Embryonic facial prominence (tissue), 1 donor: ENCODE data around the gene CARM1.
A peak's percentile ranks its signal among the peaks of the same experiment; 100 is the strongest.
"Not testable (repeated sequence)": the region's sequence is repeated elsewhere in the genome, so short reads cannot be mapped to it uniquely, and the experiment has no call there.

Experiments
- DNase-seq: peaks from one replicate; pipeline ENCODE4 v3.0.0-alpha.2; 2016; ENCODE audit errors: extremely low spot score

CARM1 gene

DNA sequence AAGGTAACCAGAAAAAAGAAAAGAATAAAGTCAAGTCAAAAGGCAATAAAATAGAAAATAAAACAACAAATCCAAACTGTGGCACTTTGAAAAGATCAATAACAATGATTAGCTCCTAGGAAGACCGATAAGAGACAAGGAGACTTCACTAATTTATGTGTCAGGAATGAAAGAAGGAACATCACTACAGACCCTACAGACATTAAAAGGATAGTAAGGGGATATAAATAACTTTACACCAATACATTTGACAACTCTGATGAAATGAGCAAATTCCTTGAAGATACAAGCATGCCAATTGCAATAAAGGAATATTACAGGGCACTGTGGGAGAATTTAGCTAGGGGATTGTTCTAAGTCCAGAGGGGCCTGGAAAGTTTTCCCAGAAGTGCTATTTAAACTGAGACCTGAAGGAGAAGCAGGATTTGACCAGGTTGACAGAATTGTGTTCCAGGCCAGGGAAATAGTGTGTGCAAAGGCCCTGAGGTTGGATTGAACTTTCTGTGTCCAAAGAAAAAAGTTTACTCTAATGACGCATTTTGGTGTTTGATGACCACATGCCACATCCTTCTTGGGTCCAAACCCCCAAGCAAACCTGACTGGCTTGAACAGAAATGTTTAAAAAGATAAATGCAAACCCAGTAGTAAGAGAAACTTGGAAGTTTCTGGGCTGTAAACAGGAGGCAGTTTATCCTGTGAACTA, 24.7 kb upstream of the CARM1 start:
- no peak for DNase-seq

DNA sequence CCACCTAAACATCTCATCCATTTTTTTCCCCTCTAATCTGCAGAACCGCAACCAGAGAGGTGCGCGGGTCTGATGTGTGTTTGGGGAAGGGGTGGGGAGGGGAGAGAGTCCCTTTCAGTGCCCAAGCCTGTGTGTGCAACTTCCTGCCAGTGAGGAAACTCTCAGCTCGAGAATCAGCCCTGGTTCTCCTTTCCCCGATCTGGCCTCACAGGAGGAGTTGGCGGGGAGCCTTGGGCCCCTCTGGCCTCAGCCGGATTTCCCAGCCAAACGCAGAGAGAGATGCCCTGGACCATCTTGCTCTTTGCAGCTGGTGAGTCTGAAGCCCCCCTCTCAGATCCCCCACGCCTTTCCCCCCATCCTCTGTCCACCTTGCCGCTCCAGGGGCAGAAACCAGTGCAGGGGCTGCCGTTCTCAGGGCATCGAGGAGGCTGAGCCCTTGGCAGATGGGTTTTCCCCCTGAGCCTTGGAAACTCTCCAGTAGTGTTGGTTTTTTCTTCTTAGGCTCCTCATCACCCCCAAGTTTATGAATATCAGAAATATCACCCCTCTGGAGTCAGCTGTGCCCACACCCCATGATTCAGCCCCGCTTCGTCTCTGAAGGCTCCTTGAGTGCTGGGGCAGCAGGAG, 23.0 kb upstream of the CARM1 start, which contains the start of gene C19orf38:
Gene C19orf38 (plus strand): TSS at position 186 of the 627 bp plus-strand sequence. CDS start 94 bp downstream, at position 280.
- no peak for DNase-seq

DNA sequence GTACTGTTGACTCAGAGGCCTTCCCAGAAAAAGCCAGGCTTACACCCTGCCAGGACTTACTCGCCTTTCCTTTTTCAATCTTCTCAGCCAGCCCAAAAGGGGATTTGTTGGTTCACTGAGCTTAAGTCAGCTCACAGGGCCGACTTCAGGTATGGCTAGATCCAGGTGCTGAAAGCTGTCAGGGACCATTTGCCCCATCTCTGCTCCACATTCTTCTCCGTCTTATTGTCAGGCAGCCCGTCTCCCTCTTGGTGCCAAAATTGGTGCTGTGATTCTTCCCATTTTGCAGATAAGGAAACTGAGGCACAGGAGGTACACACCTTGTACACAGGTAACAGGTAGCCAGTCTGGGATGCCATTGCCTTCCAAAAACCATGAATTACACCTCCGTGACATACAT, 20.7 kb upstream of the CARM1 start:
- DNase-seq, result no peak

DNA sequence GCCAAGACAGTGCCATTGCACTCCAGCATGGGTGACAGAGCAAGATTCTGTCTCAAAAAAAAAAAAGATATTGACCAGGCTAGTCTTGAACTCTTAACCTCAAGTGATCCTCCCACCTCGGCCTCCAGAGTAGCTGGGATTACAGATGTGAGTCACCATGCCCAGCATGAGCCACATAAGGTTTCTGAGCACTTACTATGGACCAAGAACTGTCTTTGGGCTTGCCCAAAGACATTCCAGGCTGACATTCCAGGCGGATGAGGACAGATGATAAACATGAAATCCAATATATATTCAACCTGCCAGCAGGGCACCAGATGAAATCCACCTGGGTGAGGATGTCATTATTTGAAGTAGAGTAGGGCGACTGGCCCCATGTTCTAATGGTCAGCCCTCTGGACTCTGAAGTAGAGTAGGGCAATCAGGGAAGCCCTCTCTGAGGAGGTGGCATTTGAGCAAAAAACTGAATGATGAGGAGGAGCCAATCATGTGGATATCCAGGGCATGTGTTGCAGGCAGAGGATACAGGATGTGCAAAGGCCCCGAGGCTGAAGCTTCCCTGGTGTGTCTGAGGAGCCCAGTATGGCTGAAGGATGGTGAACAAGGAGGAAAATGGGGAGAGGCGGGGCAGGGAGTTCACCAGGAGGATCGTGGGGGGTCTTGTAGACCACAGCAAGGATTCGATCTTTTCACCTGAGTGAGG, 19.1 kb upstream of the CARM1 start:
- no peak for DNase-seq

DNA sequence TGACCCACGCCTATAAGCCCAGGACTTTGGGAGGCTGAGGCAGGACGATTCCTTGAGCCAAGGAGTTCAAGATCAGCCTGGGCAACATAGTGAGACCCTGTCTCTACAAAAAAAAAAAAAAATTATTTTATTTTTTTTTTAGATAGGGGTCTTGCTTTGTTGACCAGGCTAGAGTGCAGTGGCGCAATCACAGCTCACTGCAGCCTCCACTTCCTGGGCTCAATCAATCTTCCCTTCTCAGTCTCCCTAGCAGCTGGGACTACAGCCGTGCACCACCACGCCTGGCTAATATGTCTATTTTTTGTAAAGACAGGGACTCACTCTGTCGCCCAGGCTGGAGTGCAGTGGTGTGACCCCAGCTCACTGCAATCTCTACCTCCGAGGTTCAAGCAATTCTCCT, 18.4 kb upstream of the CARM1 start:
- DNase-seq, result no peak

DNA sequence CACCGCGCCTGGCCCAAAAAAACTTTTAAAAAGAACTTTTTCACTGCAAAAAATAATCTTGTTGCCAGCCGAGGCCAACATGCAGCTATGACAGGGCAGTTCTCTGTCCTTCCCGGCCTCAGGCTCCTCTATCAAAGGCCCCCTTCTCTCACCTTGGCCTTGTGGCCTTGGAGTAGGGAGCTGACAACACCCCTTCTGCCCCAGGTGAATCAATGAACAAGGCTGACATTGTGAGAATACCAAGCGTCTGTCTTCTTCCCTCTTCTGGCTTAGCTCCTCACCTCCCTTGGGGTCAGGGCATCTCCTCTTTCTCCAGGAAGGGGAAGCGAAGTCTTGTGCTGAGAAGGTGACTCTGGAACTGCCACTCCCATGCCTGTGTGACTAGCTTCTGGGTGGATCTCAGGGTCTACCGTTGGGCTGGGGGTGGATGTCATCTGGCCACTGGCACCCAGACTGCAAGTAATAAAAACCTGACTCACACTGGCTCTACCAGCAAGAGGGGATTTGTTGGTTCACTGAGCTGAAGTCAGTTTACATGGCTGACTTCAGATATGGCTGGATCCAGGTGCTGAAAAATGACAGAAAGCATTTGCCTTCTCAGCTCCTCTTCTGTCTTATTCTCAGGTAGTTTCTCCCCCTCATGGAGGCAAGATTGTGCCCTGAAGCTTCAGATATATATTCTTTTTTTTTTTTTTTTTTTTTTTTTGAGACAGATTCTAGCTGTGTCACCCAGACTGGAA, 16.8 kb upstream of the CARM1 start:
- no peak for DNase-seq

DNA sequence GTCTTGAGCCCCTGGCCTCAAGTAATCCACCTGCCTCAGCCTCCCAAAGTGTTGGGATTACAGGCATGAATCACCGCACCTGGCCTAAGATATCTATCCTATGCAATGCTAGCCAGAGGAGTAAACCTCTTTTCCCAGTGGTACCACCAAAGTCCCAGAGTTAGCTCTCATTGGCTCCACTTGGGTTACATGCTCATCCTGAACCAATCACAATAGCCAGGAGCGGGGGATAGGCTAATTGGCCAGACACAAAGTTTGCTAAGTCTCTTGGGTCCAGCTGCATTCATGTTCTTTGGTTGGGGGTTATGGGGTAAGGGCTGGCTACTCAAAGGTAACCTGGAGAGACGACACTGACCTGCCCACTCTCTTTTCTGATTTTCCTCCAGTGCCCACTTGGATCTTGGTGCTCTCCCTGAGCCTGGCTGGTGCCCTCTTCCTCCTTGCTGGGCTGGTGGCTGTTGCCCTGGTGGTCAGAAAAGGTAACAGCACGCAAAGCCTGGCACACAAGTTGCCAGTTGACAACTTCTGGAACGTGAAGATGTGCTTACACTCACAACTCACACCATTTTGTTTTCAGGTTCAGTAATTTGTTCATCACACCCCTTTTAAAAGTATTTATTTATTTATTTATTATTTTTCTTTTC, 15.4 kb upstream of the CARM1 start:
- no peak for DNase-seq

DNA sequence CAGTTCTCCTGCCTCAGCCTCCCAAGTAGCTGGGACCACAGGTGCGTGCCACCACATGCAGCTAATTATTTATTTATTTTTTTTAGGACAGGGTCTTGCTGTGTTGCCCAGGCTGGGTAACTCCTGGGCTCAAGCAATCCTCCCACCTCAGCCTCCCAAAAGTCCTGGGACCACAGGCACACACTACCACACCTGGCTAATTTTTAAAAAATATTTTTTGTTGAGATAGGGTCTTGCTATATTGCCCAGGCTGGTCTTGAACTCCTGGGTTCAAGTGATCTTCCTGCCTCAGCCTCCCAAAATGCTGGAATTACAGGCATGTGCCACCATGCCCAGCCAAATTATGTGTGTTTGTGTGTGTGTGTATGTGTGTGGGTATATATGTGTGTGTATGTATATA, 14.5 kb upstream of the CARM1 start:
- not testable (repeated sequence) for DNase-seq

DNA sequence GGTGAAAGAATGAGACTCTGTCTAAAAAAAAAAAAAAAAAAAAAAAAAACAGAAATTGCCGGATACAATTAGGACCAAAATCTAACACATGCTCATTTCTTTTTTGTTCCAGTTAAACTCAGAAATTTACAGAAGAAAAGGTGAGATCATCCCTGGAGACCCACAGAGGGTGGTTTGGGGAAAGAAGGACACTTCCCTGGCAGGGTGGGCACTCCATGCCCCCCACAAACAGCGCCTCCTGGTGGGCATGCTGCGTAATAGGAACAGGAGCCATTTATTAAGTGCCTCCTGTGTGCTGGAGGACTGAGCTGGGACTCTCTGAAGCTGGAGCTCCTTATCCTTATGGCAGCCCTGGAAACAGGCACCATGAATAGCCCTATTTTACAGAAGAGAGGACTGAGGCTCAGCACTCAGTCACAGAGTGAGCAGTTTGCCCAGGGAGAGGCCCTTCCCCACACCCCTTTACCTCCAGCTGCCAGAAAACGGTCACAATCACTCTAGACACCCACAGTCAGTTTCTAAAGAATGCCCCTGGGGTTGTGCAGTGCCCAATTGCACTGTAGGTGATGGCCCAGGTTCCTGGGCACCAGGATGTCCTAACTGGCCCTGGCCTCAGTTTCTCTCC, 13.0 kb upstream of the CARM1 start:
- DNase-seq, result no peak

DNA sequence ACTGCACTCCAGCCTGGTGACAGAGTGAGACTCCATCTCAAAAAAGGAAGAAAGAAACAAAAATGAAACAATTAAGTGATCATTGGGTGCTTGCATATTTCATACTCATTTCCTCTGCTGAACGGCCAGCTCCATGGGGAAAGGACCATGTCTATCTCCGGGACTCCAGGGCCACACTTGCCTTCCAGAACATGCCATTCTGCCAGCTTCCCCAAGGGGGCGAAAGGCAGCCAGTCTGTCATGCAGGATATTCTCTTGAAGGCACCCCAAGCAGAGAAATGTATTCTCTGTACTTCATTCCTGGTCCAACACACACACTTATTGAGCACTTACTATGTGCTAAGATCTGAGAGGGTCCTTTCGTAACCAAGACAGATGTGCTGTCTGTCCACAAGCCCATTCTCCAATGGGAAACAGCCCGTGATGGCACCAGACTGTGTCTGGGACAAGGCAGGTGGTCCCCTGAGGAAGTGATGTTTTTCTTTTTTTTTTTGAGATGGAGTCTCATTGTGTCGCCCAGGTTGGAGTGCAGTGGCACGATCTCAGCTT, 10.2 kb upstream of the CARM1 start:
- no peak for DNase-seq

DNA sequence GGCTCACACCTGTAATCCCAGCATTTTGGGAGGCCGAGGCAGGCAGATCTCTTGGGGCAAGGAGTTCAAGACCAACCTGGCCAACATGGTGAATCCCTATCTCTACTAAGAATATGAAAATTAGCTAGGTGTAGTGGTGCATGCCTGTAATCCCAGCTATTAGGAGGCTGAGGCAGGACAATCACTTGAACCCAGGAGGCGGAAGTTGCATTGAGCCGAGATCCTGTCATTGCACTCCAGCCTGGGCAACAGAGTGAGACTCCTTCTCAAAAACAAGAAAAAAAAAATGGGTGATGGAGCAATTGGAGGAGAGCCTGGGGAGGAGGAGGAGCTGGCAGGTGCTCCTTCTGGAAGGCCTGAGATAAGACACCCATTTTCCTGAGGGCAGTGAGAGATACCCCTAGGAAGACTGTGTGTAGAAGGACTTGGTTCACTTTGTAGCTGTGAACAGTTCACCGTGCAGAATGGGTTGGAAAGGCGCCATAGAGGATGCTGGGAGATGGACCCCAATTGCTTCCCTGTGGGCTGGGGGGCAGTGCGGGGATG, 8.7 kb upstream of the CARM1 start:
- DNase-seq, result no peak

DNA sequence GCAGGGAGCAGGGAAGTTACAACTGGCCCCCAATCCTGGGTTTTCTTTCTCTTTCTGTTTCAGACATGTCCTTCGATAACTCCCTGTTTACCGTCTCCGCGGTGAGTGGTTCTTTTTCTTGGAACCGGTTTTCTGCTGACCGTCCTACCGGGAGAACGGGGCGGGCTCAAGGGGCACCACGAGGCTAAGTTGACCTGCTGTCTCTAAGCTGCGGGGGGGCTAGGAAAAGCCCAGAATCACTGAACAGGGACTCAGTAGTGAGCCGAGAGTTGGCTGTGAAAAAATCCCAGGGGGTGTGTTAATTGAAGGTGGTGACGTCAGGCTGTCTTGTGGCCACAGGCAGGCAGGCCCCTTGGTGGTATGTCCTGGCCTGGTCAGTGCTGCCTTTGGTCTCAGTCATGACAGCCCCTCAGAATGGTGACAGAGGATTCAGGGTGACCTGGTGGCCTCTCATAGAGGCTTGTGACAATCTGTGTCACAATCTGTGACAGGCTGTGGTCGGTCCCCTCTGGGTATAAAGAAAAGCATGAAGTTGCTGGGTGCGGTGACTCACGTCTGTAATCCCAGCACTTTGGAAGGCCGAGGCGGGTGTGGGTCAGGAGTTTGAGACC, 8.1 kb upstream of the CARM1 start:
- DNase-seq, result no peak

DNA sequence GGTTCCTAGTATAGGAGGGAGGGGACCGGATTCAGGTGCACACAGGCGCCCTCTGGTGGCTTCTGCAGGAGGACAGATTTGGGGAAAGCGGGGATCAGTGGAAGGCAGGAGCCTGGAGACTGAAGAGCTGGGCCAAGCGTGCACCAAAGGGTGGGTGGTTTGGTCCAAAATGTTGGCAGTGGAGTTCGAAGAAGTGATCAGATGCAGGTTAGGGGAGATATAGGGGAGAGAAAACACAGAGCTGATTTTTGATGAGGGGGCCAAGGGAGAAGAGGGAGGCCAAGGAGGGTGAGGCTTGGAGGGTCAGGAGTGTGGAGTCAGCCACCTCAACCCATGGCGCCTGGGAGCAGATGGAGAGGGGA, 6.8 kb upstream of the CARM1 start:
- peak; percentile 73 for DNase-seq

DNA sequence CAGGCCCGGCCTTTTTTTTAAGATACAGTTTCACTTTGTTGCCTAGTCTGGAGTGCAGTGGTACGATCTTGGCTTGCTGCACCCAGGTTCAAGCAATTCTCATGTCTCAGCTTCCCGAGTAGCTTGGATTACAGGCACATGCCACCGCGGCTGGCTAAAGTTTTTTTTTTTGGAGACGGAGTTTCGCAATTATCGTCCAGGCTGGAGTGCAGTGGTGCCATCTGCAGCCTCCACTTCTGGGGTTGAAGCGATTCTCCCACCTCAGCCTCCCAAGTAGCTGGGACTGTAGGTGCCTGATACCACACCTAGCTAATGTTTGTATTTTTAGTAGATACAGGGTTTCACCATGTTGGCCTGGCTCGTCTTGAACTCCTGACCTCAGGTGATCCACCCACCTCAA, 4.9 kb upstream of the CARM1 start:
- DNase-seq, result no peak

DNA sequence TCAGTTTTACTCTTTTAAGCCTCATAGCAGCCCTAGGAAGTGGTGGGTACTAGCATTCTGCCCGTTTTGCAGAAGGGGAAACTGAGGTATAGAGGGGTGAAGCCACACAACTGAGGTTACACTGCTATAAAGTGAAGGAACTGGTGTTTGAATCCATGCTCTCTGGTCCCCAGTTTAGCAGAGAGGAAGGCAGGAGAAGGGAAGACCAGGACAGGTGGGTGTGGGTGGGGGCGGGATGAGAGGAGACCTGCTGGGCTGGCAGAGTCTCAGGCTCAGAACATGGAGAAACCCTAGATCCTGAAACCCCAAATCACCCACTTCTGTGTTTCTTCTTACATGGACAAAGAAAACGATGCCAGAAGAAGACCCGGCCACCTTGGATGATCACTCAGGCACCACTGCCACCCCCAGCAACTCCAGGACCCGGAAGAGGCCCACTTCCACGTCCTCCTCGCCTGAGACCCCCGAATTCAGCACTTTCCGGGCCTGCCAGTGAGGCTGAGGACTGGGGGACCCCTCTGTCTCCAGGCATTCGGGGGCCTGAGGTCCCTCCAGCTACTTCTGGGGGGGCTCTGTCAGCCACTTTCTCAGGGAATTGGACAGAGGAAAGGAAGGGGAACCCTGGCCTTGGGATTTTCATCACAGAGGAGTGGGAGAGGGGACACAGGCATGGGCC, 2.3 kb upstream of the CARM1 start:
- DNase-seq, result no peak

DNA sequence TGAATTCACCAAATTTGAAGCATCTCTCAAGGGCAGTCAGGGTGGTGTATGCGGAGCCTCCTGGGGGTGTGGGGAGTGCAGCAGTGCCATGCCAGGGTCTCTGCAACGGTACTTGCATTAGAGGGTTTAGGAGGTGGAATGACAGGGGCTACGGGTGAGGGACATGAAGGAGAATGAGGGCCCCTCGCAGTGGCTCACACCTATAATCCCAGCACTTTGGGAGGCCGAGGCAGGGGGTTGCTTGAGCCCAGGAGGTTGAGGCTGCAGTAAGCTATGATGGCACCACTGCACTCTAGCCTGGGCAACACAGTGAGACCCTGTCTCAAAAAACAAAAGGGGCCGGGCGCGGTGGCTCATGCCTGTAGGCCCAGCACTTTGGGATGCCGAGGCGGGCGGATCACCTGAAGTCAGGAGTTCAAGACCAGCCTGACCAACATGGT, 1.5 kb upstream of the CARM1 start:
- DNase-seq, result not testable (repeated sequence)

DNA sequence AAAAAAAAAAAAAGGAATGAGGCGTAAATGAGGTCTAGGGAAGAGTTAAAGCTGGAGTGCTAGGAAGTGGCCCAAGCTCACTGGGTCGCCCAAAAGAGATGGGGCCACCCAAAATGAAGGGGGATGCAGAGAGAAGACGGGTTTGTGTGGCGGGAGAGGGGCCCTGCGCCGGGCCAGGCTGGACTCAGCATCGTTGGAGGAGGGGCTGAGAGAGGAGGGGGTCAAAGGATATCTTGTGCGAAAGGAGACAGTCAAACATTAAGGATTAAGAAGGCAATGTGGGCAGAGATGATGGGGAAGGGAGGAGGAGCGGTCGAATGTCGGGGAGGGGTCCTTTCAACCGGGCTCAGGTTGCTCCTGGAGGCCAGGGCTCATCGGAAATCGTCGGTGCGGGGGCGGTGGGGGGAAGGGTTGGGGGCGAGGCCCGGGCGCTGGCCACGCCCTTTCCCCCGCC, 825 bp upstream of the CARM1 start:
- no peak for DNase-seq

DNA sequence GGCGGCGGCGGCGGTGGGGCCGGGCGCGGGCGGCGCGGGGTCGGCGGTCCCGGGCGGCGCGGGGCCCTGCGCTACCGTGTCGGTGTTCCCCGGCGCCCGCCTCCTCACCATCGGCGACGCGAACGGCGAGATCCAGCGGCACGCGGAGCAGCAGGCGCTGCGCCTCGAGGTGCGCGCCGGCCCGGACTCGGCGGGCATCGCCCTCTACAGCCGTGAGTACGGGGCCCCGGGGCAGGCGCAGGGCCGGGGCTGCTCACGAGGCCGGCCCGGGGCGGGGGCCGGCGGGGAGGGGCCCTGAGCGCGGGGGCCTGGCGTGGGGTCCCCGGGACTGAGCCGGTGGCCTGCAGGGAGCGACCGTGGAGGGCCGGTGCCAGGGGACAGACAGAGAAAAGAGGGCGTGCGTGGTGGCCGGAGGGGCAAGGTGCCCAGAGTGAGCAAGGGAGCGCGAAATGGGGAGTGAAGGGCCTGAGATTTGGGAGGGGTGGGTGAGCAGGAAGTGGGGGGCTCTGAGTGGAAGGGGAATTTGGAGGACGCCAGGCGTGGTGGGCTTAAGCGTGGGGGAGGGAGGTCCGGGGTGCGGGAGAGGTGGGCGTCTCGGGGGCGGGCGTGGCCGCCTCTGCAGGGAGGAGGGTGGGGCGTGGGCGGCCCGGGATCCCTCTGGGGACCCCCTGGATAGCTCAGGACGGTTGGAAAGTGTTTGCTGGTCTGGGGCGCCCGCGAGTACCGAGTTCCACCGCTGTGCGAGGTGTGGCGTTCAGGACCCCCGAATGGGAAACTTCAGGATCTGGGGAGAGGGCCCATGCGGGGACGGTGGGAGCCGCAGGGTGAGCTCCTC, 575 bp downstream of the CARM1 start:
- peak; percentile 32 for DNase-seq
